ENCODE results near the gene CA11. TPM values are rescaled to one million over a fixed set of nuclear protein-coding genes. Genes with fewer than 3 reads are reported as not detected.
A peak's percentile ranks its signal among the peaks of the same experiment; 100 is the strongest.

CA11 gene
- total and polyA plus RNA-seq, 2 of the 8 experiments (the other 6 are each of a cell fraction or from before 2014, with no cell fraction given): 51.7 to 71.4 TPM

DNA sequence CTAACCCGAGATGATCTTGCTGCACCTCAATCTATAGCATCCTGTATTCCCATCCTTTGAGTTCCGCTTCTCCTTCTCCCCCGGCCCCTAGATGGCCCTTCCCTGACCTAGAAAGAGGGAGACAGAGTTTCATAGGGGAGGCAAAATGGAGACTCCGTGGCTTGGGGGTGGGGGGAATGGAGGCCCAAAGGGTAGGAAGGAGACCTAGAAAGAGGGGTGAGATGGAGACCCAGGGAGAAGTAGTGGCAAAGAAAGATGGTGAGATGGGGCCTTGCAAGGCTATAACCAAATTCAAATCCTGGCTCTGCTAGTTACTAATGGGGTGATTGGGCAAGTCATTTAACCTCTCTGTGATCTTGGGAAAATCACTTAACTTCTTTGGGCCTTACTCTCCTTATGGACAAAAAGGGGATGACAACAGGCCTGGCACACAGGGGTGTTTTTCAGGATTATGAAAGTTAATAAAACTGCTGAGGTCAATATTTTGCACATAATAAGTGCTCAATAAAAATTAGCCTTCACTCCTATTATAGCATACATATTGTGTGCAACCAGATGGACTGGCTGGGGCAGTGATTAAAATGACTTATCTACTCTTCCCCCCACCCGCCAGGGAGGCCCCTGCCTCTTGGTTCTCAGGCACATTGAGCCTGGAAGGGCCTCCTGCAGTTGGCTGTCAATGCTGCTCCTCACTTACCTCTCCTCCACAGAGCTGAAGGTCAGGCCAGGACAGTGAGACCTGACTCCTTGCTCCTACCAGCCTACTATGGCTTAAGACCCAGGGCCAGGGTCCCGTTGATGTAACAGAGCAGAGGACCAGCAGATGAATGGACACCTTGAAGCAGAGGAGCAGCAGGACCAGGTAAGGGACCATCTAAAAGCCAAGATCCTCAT lies 26.0 kb downstream of the CA11 start:
- 41% methylated on average over 5 of the region's 6 CpGs; no CpG with 5 or more reads in 1 of the 2 experiments for WGBS, 2 experiments (ENCODE audit: extremely low coverage in 1 of 2, insufficient coverage in 1 of 2, insufficient read length in 1 of 2, insufficient replicate concordance in 2 of 2, low coverage in 1 of 2, low lambda C conversion rate in 2 of 2, missing lambda C conversion rate in 1 of 2)
- no peak overlapping the region for H2AFZ ChIP-seq (ENCODE audit: low read length)
- peak overlapping the region; percentile 48 for H3K4ac ChIP-seq (replicated peaks; ENCODE audit: insufficient read length, low read depth, low read length)
- peaks cover 17 to 32% (median 21%) of the 10 kb centered on the region in 4 experiments for H3K36me3 ChIP-seq (ENCODE audit: control insufficient read depth in 2 of 4, insufficient read depth in 4 of 4, low read length in 3 of 4)
- H2AK5ac ChIP-seq (ENCODE audit: low read depth, low read length): 0 out of 2 replicates have a peak overlapping the region, but pooled peaks have one; percentile 7
- H4K5ac ChIP-seq (ENCODE audit: insufficient read length, low read depth, low read length): peak overlapping the region; percentile 57
- H4K8ac ChIP-seq (ENCODE audit: extremely low read depth, insufficient read depth, low read length): peak overlapping the region; percentile 66; the same call in 1 of the 2 replicates
- peak; percentile 99 for TF ChIP-seq KDM1A (IDR thresholded peaks at IDR 0.05; ENCODE audit: borderline replicate concordance, low read length)
- TF ChIP-seq PHF8 (conservative IDR thresholded peaks at IDR 0.05; ENCODE audit: low read depth, low read length): peak; percentile 22; the same call in 1 of the 2 replicates
- no peak for TF ChIP-seq JUN (IDR thresholded peaks at IDR 0.05; ENCODE audit: low read depth, low read length)
- no peak for TF ChIP-seq CBX5 (IDR thresholded peaks at IDR 0.05; ENCODE audit: low read depth, low read length)
- TF ChIP-seq TAF1 (IDR thresholded peaks at IDR 0.05; ENCODE audit: low read depth, low read length): no peak
- TF ChIP-seq TCF12 (IDR thresholded peaks at IDR 0.05; ENCODE audit: low read depth, low read length): no peak
- TF ChIP-seq, protein P1, sequence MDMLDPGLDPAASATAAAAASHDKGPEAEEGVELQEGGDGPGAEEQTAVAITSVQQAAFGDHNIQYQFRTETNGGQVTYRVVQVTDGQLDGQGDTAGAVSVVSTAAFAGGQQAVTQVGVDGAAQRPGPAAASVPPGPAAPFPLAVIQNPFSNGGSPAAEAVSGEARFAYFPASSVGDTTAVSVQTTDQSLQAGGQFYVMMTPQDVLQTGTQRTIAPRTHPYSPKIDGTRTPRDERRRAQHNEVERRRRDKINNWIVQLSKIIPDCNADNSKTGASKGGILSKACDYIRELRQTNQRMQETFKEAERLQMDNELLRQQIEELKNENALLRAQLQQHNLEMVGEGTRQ (IDR thresholded peaks at IDR 0.05; ENCODE audit: low read length): no peak
- TF ChIP-seq YY1 (IDR thresholded peaks at IDR 0.05; ENCODE audit: low read depth, low read length): 0 out of 2 replicates have a peak, but pooled peaks have one; percentile 13
- peak overlapping the region; percentile 64 to 71 for H3K4me2 ChIP-seq (ENCODE audit: insufficient read depth in 1 of 2, low read depth in 2 of 2, low read length in 2 of 2)
- peak overlapping the region; percentile 54; the same call in 1 of the 2 replicates for H3K18ac ChIP-seq (ENCODE audit: extremely low read depth, low read length)
- no peak overlapping the region for H2BK20ac ChIP-seq (ENCODE audit: low read length)
- peaks cover 4% of the 10 kb centered on the region; the same call in 1 of the 2 replicates for H3K79me1 ChIP-seq (ENCODE audit: low read depth, low read length)
- H2BK120ac ChIP-seq (replicated peaks; ENCODE audit: low read depth, low read length): no peak overlapping the region
- peaks cover 3 to 36% (median 27%) of the 10 kb centered on the region in 4 experiments for H3K4me1 ChIP-seq (replicated peaks in 1 of 4; ENCODE audit: control insufficient read depth in 3 of 4, insufficient read depth in 4 of 4, low read length in 3 of 4)
- ChIA-PET POLR2A (ENCODE audit: partially characterized antibody) (interaction anchor here (0.6 to 30.9 kb wide), 21 partner anchors 3 to 1057 kb away, joined by 3 to 788 read pairs (median 4); partner anchors contain the start of genes CA11, DBP, FAM83E and PRMT1), CTCF (ENCODE audit: partially characterized antibody) (interaction anchor here (0.6 to 3.4 kb wide), 5 partner anchors 10 to 374 kb away, joined by 3 to 16 read pairs (median 4); partner anchors contain the start of genes GYS1 and RUVBL2)
- FAIRE-seq: no peak
- H3K23ac ChIP-seq (ENCODE audit: insufficient read length): no peak overlapping the region
- H3K9ac ChIP-seq (replicated peaks in 1 of 4; ENCODE audit: extremely low read depth in 1 of 4, low read depth in 3 of 4, low read length in 3 of 4): peak overlapping the region; percentile 14 to 69 (median 63)
- peak overlapping the region; percentile 83 to 97 (median 94) for H3K4me3 ChIP-seq (ENCODE audit: extremely low read depth in 1 of 4, insufficient read depth in 2 of 4, low read depth in 3 of 4, low read length in 4 of 4)
- H2BK15ac ChIP-seq (ENCODE audit: low read length): peak overlapping the region; percentile 2; the same call in 1 of the 2 replicates
- no peaks in the 10 kb centered on the region for H3K9me3 ChIP-seq (ENCODE audit: insufficient read depth in 2 of 2, low read depth in 1 of 2, low read length in 1 of 2)
- H3K27me3 ChIP-seq (replicated peaks in 1 of 4; ENCODE audit: control insufficient read depth in 3 of 4, extremely low read depth in 1 of 4, insufficient read depth in 3 of 4, low read length in 3 of 4): no peaks in the 10 kb centered on the region
- H3K14ac ChIP-seq (ENCODE audit: insufficient read length): no peak overlapping the region
- peak overlapping the region; percentile 87 for H3K27ac ChIP-seq (ENCODE audit: low read depth, low read length)
- H2BK5ac ChIP-seq (ENCODE audit: low read depth, low read length): peak overlapping the region; percentile 87
- H4K91ac ChIP-seq (replicated peaks; ENCODE audit: insufficient read length, low read length): peak overlapping the region; percentile 78
- H3K79me2 ChIP-seq (ENCODE audit: control insufficient read depth in 1 of 2, insufficient read depth in 2 of 2, low read length in 2 of 2): peaks cover 20 to 33% of the 10 kb centered on the region in 2 experiments
- no peak for DNase-seq (ENCODE audit: low read depth in 1 of 2, low spot score in 2 of 2)
- peak overlapping the region; percentile 75 for H3K56ac ChIP-seq (replicated peaks; ENCODE audit: insufficient read length, low read depth, low read length)
- peaks cover 25 to 30% of the 10 kb centered on the region in 2 experiments for H4K20me1 ChIP-seq (replicated peaks in 1 of 2; ENCODE audit: control insufficient read depth in 1 of 2, insufficient read depth in 2 of 2, low read length in 2 of 2)
- H2BK12ac ChIP-seq (ENCODE audit: low read depth, low read length): 0 out of 2 replicates have a peak overlapping the region, but pooled peaks have one; percentile 32
- H3K23me2 ChIP-seq (ENCODE audit: low read depth, low read length): peaks cover 14% of the 10 kb centered on the region

Data from H1 (cell line).